HG03469 (cell line): ENCODE results near the gene ZIK1.

Source experiments
- ATAC-seq: cut with Tn5 transposase; IDR thresholded peaks from one replicate; pipeline ENCODE4 v1.9.1; 2021; ENCODE audit warnings: mild to moderate bottlenecking, moderate library complexity, moderate number of reproducible peaks; ENCODE audit not compliant: unreplicated experiment

The ZIK1 gene

DNA sequence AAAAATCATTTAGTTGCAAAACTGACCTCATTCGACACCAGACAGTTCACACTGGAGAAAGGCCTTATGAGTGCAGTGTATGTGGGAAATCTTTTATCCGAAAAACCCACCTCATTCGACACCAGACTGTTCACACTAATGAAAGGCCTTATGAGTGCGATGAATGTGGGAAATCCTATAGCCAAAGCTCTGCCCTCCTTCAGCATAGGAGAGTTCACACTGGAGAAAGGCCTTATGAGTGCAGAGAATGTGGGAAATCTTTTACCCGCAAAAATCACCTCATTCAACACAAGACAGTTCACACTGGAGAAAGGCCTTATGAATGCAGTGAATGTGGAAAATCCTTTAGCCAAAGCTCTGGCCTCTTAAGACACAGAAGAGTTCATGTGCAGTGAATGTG, 23.0 kb downstream of the ZIK1 start:
- no peak for ATAC-seq

DNA sequence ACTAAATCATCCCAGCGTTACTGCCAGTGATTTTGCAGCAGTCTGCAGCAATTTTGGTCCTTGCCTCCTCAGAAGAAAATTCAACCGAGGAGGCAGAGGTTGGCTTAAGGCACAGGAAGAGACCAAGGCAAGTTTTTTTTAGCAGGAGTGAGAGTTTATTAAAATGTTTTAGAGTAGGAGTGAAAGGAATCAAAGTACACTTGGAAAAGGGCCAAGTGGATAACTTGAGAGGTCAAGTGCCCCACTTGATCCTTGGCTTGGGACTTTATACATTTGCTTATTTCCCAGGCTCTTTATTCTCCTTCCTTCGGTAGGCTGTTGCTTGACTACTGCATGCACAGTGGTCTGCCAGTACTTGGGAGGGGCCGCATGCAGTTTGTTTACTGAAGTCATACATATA, 27.2 kb downstream of the ZIK1 start:
- no peak for ATAC-seq

DNA sequence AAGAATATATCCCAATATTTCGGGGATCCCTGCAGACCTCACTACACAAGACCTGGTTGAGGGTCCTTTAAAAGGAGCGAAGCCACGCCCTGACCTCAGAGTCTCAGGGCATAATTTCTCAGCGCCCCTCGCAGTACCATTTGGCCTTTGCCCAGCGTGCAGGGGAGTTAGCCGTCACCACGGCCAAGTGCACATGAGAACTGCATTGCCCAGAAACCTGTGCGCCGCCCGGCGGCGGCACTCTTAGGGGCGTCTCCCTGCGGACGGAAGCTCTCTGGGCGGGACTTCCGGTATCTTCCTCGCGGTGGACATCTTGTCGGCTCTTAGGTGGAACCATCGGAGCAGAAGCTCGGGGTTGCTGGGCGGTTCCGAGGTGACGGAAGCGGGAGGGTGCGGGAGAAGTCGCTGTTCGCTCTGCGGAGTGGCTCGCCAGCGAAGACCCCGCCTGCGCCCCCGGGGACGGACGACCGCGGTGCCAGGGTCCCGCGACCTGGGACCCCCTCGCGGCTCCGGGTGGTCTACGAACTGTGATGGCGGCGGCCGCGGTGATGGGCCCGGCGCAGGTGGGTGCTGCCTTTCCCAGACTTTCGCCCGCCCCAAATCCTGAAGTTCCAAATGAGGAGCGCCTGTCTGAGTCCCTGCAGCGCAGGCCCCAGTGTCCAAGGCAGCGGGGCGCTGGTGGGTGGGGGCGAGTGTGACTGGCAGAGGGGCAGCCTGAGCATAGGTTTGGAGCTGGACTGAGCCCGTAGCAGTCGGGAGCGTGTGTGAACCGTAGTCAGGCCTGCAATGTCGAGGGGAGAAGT, 30.2 kb downstream of the ZIK1 start, which contains the start of gene ZNF134:
Gene ZNF134 (plus strand): TSS at position 302 of the 803 bp plus-strand sequence. CDS start 5,227 bp downstream, outside the sequence.
- ATAC-seq = peak; percentile 90

- ATAC-seq = no peak
Measured at GRCh38 chr19:57615346-57615745, 31.4 kb downstream of the ZIK1 start.

- ATAC-seq = no peak
Measured at GRCh38 chr19:57620673-57621348, 36.9 kb downstream of the ZIK1 start.

GRCh38 chr19:57623091-57623490, 39.1 kb downstream of the ZIK1 start:
- no peak for ATAC-seq

DNA sequence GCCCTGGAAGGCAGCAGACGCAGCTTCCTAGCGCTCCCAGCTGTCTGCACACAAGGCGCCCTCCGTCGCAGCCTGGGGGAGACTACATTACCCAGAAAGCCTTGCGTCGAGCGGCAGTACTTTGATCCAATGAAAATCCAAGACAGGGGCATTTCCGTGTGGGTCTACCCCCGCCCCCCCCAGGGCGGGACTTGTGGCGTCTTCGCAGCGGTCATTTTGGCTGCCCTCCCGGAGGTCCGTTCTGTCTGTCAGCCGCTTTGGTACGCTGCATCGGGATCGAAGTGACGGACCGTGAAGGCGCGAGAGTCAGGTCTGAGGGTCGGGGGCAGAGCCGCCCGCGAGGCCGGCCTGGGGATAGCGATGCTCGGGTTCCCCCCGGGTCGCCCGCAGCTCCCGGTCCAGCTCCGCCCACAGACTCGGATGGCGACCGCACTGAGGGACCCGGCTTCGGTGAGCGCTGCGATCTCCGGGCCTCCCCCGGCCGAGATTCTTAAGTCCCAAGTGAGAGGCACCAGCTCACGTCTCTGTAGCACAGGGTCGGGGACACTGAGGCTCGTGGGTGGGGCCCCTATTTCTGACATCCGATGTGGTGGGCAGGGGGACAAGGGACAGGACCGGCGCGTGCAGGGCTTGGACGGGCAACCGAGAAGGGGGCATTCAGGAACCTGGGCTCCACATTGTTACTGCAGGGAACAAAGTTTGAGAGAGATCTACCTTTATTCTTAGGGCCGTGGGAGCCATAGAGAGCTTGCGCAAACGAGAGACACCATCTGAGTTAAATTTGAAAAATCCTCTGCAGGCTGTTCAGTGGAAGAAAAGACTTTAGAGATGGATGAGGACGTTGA, 49.3 kb downstream of the ZIK1 start, which contains the start of gene ZNF211:
Gene ZNF211 (plus strand): TSS at position 182 of the 845 bp plus-strand sequence. CDS start 179 bp downstream, at position 361.
- peak; percentile 90 for ATAC-seq

DNA sequence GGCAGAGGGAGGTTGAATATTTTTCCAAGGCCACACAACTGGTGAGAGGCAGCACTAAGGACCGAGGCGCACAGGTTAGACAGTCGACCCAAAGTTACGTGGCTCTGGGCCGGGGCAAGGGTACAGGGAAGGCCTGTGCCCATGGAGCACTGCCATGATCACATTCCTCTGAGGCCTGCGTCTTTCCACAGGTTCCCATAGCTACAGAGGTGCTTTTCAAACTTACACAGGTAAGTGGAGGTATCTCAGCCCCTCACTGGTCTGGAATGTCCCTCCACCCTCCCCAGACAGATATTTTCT, 49.8 kb downstream of the ZIK1 start:
- no peak for ATAC-seq

DNA sequence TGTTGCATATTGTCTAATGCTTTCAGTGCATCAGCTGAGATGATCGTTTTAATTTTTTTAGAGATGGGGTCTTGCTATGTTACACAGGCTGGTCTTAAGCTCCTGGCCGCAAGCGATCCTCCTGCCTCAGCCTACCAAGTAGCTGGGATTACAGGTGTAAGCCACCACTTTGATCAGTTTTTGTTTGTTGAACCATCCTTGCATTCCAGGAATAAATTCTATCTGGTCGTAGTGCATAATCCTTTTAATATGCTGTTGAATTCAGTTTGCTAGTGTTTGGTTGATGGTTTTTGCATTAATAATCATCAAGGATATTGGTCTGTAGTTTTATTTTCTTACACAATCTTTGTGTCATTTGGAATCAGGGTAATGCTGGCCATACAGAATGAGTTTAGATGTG, 53.4 kb downstream of the ZIK1 start:
- ATAC-seq = no peak

DNA sequence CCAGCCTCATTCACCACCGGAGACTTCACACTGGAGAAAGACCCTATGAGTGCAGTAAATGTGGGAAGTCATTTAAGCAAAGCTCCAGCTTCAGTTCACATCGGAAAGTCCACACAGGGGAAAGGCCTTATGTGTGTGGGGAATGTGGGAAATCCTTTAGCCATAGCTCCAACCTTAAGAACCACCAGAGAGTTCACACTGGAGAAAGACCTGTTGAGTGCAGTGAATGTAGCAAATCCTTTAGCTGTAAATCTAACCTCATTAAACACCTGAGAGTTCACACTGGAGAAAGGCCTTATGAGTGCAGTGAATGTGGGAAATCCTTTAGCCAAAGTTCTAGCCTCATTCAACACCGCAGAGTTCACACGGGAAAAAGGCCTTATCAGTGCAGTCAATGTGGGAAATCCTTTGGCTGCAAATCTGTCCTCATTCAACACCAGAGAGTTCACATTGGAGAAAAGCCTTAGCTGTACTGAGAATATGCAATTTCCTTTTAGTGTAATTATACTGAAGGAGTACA, 57.8 kb downstream of the ZIK1 start:
- no peak for ATAC-seq

DNA sequence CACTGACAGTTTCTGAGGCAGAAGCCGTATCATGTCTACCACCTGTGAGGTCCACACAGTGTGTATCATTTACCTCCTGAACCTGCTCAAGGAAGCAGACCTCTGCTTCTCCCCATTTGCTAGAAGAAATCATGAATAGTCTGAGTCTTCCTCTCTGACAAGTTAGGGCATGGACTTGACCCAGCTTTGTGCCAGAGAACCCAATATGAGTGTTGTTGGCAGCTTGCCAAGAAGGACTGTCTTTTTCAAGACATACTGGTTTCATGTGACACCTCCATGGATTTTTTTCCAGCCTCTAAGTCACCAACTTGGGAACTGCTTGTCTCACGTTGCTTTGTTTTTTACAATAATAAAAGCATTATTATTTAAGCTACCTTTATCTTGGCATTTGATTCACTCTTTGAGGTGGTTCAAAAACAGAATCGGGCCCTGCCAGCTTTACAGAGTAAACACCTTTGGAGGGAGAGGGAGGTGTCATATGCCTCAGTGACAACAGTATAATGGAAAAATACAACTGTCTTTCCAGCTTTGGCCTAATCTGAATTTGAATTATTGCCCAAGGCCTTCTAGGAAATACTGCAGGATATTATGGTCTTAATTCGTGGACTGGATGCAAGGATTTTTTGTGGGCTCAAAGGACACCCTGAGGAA, 58.6 kb downstream of the ZIK1 start:
- ATAC-seq = no peak
